Hepatocyte (in vitro differentiated cells): ENCODE data around the gene ME2. TPM values are rescaled to one million over a fixed set of nuclear protein-coding genes. Genes with fewer than 3 reads are reported as not detected.

ENCODE experiments used
- DNase-seq: peaks from one replicate; pipeline ENCODE4 v3.0.0-alpha.2; 2016; ENCODE audit warnings: low spot score
- H2AFZ ChIP-seq: fragments of 200-600 bp; sonication (generic); 2 replicates; pipeline ENCODE4 v1.6.0; 2016; ENCODE audit warnings: antibody characterized with exemption, mild to moderate bottlenecking
- H3K27ac ChIP-seq: fragments of 200-600 bp; sonication (generic); 2 replicates; pipeline ENCODE4 v1.5.1; 2016; ENCODE audit warnings: mild to moderate bottlenecking
- H3K27me3 ChIP-seq: fragments of 200-600 bp; sonication (generic); 2 replicates; pipeline ENCODE4 v1.6.1; 2016
- H3K36me3 ChIP-seq: fragments of 200-600 bp; sonication (generic); replicated peaks from 2 replicates; pipeline ENCODE4 v1.5.1; 2016; ENCODE audit warnings: low read depth; ENCODE audit not compliant: insufficient read depth
- H3K4me1 ChIP-seq: fragments of 200-600 bp; sonication (generic); 2 replicates; pipeline ENCODE4 v1.5.1; 2016; ENCODE audit warnings: mild to moderate bottlenecking, moderate library complexity; ENCODE audit not compliant: insufficient read depth
- H3K4me2 ChIP-seq: fragments of 200-600 bp; sonication (generic); 2 replicates; pipeline ENCODE4 v1.6.0; 2016
- H3K4me3 ChIP-seq: fragments of 200-600 bp; sonication (generic); 2 replicates; pipeline ENCODE4 v1.5.1; 2016; ENCODE audit warnings: mild to moderate bottlenecking
- H3K79me2 ChIP-seq: fragments of 200-600 bp; sonication (generic); 2 replicates; pipeline ENCODE4 v1.6.0; 2017; ENCODE audit warnings: mild to moderate bottlenecking
- H3K9me2 ChIP-seq: fragments of 200-600 bp; sonication (generic); replicated peaks from 2 replicates; pipeline ENCODE4 v1.6.0; 2017; ENCODE audit warnings: mild to moderate bottlenecking; ENCODE audit not compliant: insufficient read depth
- H3K9me3 ChIP-seq: fragments of 200-600 bp; sonication (generic); 2 replicates; pipeline ENCODE4 v1.5.1; 2016; ENCODE audit warnings: low read depth, mild to moderate bottlenecking
- H4K20me1 ChIP-seq: fragments of 200-600 bp; sonication (generic); 2 replicates; pipeline ENCODE4 v1.6.0; 2016; ENCODE audit warnings: mild to moderate bottlenecking; ENCODE audit not compliant: insufficient read depth, poor library complexity, severe bottlenecking
- CTCF ChIP-seq: fragments of 200-600 bp; sonication (generic); IDR thresholded peaks from 2 replicates; pipeline ENCODE4 v1.5.1; 2016; ENCODE audit warnings: antibody characterized with exemption, mild to moderate bottlenecking; ENCODE audit not compliant: poor library complexity
- EZH2 ChIP-seq: fragments of 200-600 bp; sonication (generic); IDR thresholded peaks from 2 replicates; pipeline ENCODE4 v1.6.1; 2016; ENCODE audit warnings: antibody characterized with exemption, mild to moderate bottlenecking, borderline replicate concordance
- EZH2phosphoT487 ChIP-seq: fragments of 200-600 bp; sonication (generic); IDR thresholded peaks from one replicate; pipeline ENCODE4 v1.6.1; 2018; ENCODE audit warnings: antibody characterized with exemption, mild to moderate bottlenecking, low read depth, moderate library complexity; ENCODE audit not compliant: unreplicated experiment, severe bottlenecking
- WGBS: methylation state at CpG from one replicate; pipeline ENCODE4 v1.1.6; 2016; ENCODE audit warnings: low lambda C conversion rate; ENCODE audit errors: missing lambda C conversion rate; 5-methylcytosine and 5-hydroxymethylcytosine counted together
- polyA plus RNA-seq: library from polyadenylated mRNA; unstranded; fragments of >200 nt; fragmentation: Nextera tagmentation; extraction: Ambion mirVana; gene quantifications from 2 replicates; pipeline ENCODE4 v1.2.1, GENCODE V29; 2016
- total RNA-seq: library from RNA; depleted of rRNA; stranded (reverse); fragments of >200 nt; gene quantifications from 2 replicates; pipeline ENCODE4 v1.2.3, GENCODE V29; 2014

ME2 gene
- total and polyA plus RNA-seq, 2 experiments from 2014 or later = 33.6 to 45.8 TPM

DNA sequence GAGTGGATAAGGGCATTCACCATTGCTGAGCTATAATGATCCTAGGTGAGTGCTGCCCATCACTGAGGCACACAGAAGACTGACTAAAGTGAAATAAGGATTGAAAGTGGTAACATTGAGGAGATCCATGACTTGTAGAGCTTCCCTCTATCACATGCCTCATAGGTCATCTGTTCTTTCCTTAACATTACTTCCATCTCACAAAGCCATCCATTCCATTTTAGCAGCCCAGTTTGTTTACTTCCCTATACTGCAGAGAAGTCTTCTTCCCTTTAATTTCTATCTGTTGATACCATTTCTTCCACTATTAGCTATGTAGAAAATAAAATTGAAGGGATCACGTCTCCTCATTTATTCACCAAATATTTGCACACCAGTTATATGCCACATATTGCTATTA is 32.1 kb downstream of the ME2 start:
- Histone ChIP-seq H3K4me1 (no peaks in the 10 kb centered on the region), H3K36me3 (no peaks in the 10 kb centered on the region), H3K27ac (no peak overlapping the region), H3K79me2 (peaks cover 5% of the 10 kb centered on the region), H4K20me1 (no peaks in the 10 kb centered on the region), H2AFZ (no peak overlapping the region), H3K4me2 (no peak overlapping the region), H3K9me2 (peaks cover 2% of the 10 kb centered on the region), H3K9me3 (no peaks in the 10 kb centered on the region), H3K4me3 (no peak overlapping the region), H3K27me3 (no peaks in the 10 kb centered on the region)
- TF ChIP-seq CTCF = no peak
- TF ChIP-seq EZH2 = no peak
- TF ChIP-seq EZH2phosphoT487 = no peak
- DNase-seq = no peak
- WGBS = 95% methylated on average over 1 of the region's 1 CpG

- Histone ChIP-seq H3K4me1 (no peaks in the 10 kb centered on the region), H3K27ac (no peak overlapping the region), H3K4me2 (no peak overlapping the region), H3K9me2 (no peaks in the 10 kb centered on the region), H3K79me2 (no peaks in the 10 kb centered on the region), H4K20me1 (no peaks in the 10 kb centered on the region), H3K9me3 (no peaks in the 10 kb centered on the region), H3K27me3 (no peaks in the 10 kb centered on the region), H3K36me3 (no peaks in the 10 kb centered on the region), H3K4me3 (no peak overlapping the region), H2AFZ (no peak overlapping the region)
- 94% methylated on average over 1 of the region's 1 CpG for WGBS
- TF ChIP-seq EZH2 (no peak), EZH2phosphoT487 (no peak), CTCF (no peak)
- no peak for DNase-seq
These were observed 38.1 kb downstream of the ME2 start for GRCh38 chr18:50917021-50917420.

GRCh38 chr18:50918153-50918552 is 39.2 kb downstream of the ME2 start:
- no peaks in the 10 kb centered on the region for H3K27me3 ChIP-seq
- no peaks in the 10 kb centered on the region for H3K4me1 ChIP-seq
- no peak overlapping the region for H2AFZ ChIP-seq
- no peak overlapping the region for H3K4me2 ChIP-seq
- H3K4me3 ChIP-seq = no peak overlapping the region
- WGBS = 94% methylated on average over 5 of the region's 5 CpGs
- no peak overlapping the region for H3K27ac ChIP-seq
- H3K36me3 ChIP-seq = no peaks in the 10 kb centered on the region
- H4K20me1 ChIP-seq = no peaks in the 10 kb centered on the region
- DNase-seq = no peak
- no peaks in the 10 kb centered on the region for H3K9me3 ChIP-seq
- H3K79me2 ChIP-seq = no peaks in the 10 kb centered on the region
- no peak for TF ChIP-seq EZH2phosphoT487
- no peaks in the 10 kb centered on the region for H3K9me2 ChIP-seq

DNA sequence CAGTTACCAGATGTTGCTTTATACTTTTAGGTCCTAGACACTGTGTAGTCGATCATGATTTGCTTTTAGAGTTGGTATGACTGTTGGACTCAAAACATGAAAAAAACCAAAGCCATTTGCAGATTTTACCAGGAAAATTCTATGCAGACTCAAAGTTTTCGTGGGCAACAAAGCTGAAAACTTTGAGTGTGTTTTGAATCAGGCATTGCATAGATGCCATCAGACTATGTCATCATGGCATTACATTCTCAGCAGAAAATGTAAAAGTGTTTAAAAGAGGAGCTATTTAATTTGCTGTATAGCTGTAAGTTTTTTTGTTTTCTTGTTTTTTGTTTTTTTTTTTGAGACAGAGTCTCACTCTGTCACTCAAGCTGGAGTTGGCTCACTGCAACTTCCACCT is 45.5 kb downstream of the ME2 start:
- TF ChIP-seq EZH2 = no peak
- no peak for TF ChIP-seq EZH2phosphoT487
- no peak for TF ChIP-seq CTCF
- no peaks in the 10 kb centered on the region for H4K20me1 ChIP-seq
- no peaks in the 10 kb centered on the region for H3K79me2 ChIP-seq
- no peaks in the 10 kb centered on the region for H3K9me2 ChIP-seq
- H3K9me3 ChIP-seq = peaks cover 12% of the 10 kb centered on the region
- H3K4me2 ChIP-seq = no peak overlapping the region
- H3K4me3 ChIP-seq = no peak overlapping the region
- DNase-seq = no peak
- WGBS = 98% methylated on average over 2 of the region's 2 CpGs
- H3K27me3 ChIP-seq = no peaks in the 10 kb centered on the region
- H2AFZ ChIP-seq = no peak overlapping the region
- H3K4me1 ChIP-seq = no peaks in the 10 kb centered on the region
- H3K36me3 ChIP-seq = peaks cover 4% of the 10 kb centered on the region
- H3K27ac ChIP-seq = no peak overlapping the region
